Measurements from ENCODE around the gene PRKN. TPM values are rescaled to one million over a fixed set of nuclear protein-coding genes. Genes with fewer than 3 reads are reported as not detected.

The PRKN gene
- total and polyA plus RNA-seq, 2 donors (not counting 3 experiments of a cell fraction or from before 2014, with no cell fraction given) = 0.06 TPM; not detected in 1

DNA sequence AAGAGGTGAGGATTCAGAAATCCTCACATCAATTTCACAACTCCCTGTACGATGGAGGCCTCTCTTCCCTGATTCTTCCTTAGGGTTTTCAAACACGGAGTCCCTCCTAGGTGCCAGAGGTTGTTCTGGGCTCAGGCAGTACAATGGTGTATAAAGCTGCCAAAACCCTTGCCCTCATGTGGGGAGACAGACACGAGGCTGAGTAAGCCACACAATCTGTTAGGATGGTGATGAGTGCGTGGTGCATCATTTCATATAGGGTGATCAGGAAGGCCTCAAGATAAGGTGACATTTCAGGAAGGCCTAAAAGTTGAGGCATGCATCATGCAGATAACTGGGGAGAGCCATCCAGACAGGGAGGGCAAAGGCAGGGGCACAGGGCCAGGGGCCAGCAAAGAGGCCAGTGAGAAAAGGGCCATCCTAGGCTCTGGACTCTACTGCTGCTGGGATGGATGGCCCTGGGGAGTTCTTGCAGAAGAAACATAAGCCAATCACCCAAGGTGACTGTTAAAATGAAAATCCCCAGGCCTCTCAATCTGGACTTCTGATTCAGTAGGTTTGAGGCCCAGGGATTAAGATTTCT, 186.5 kb downstream of the PRKN start:
- no peak for TF ChIP-seq POLR2A (IDR thresholded peaks at IDR 0.05; ENCODE audit: low read depth, low read length)
- no peak for TF ChIP-seq EZH2 (IDR thresholded peaks at IDR 0.05; ENCODE audit: borderline replicate concordance, low read depth, low read length, severe bottlenecking)
- TF ChIP-seq, protein P1, sequence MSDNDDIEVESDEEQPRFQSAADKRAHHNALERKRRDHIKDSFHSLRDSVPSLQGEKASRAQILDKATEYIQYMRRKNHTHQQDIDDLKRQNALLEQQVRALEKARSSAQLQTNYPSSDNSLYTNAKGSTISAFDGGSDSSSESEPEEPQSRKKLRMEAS (IDR thresholded peaks at IDR 0.05; ENCODE audit: insufficient read depth, insufficient read length) = no peak
- TF ChIP-seq, protein P2, sequence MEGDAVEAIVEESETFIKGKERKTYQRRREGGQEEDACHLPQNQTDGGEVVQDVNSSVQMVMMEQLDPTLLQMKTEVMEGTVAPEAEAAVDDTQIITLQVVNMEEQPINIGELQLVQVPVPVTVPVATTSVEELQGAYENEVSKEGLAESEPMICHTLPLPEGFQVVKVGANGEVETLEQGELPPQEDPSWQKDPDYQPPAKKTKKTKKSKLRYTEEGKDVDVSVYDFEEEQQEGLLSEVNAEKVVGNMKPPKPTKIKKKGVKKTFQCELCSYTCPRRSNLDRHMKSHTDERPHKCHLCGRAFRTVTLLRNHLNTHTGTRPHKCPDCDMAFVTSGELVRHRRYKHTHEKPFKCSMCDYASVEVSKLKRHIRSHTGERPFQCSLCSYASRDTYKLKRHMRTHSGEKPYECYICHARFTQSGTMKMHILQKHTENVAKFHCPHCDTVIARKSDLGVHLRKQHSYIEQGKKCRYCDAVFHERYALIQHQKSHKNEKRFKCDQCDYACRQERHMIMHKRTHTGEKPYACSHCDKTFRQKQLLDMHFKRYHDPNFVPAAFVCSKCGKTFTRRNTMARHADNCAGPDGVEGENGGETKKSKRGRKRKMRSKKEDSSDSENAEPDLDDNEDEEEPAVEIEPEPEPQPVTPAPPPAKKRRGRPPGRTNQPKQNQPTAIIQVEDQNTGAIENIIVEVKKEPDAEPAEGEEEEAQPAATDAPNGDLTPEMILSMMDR (IDR thresholded peaks at IDR 0.05; ENCODE audit: extremely low read depth in 1 of 2, insufficient read depth in 1 of 2, low read depth in 1 of 2, low read length in 2 of 2) = no peak
- TF ChIP-seq POLR2AphosphoS5 (IDR thresholded peaks at IDR 0.05; ENCODE audit: insufficient read depth, low read depth, low read length) = no peak
- TF ChIP-seq JUN (IDR thresholded peaks at IDR 0.05; ENCODE audit: borderline replicate concordance, insufficient read depth, insufficient read length, low read depth) = no peak
- no peak for TF ChIP-seq MYC (IDR thresholded peaks at IDR 0.05; ENCODE audit: low read depth, low read length)
- no peak for TF ChIP-seq FOS (IDR thresholded peaks at IDR 0.05; ENCODE audit: borderline replicate concordance, insufficient read depth, low read length)
- no peak for TF ChIP-seq GATA2 (IDR thresholded peaks at IDR 0.05; ENCODE audit: insufficient read depth, insufficient read length, low read depth, low read length)
- Histone ChIP-seq H3K4me1 (ENCODE audit: control insufficient read depth, extremely low read depth, insufficient read depth, low read length) (no peaks in the 10 kb centered on the region), H3K27me3 (ENCODE audit: control insufficient read depth in 2 of 2, insufficient read depth in 2 of 2, low read length in 2 of 2) (no peaks in the 10 kb centered on the region), H3K9ac (replicated peaks; ENCODE audit: extremely low read depth, insufficient read depth, low read length) (no peak overlapping the region), H3K4me2 (ENCODE audit: insufficient read depth, low read length) (no peak overlapping the region), H3K9me3 (replicated peaks; ENCODE audit: control insufficient read depth, insufficient read depth, low read length) (peaks cover 2% of the 10 kb centered on the region), H3K36me3 (ENCODE audit: control insufficient read depth in 2 of 2, extremely low read depth in 1 of 2, insufficient read depth in 2 of 2, low read length in 2 of 2) (no peaks in the 10 kb centered on the region), H3K4me3 (replicated peaks in 1 of 3; ENCODE audit: insufficient read depth in 1 of 3, low read depth in 1 of 3, low read length in 3 of 3) (no peak overlapping the region), H4K20me1 (replicated peaks; ENCODE audit: control insufficient read depth, extremely low read depth, insufficient read depth, low read length) (no peaks in the 10 kb centered on the region), H3K9me1 (replicated peaks; ENCODE audit: control insufficient read depth, extremely low read depth, insufficient read depth, low read length) (no peaks in the 10 kb centered on the region), H3K79me2 (ENCODE audit: control insufficient read depth, insufficient read depth, low read length) (no peaks in the 10 kb centered on the region), H2AFZ (ENCODE audit: low read depth, low read length) (no peak overlapping the region), H3K27ac (ENCODE audit: insufficient read depth, low read depth, low read length) (no peak overlapping the region)
- DNase-seq (ENCODE audit: low read depth, low spot score) (no peak), FAIRE-seq (no peak)
- CTCF ChIA-PET = no interaction called here
- BruUV-seq (replicated peaks) = no TSS peak
- intact Hi-C loops (cut with micrococcal nuclease) (no loop called here), dilution Hi-C loops (cut with MboI; ENCODE audit: extremely low pct_ligation_motif_present, low sequenced_read_pairs) (no loop called here)
- POLR2A ChIA-PET = no interaction called here

Data from endothelial cell of umbilical vein (primary cell).